Tibial nerve (tissue), 3 donors: ENCODE results near the gene UTP18.

Source experiments
- CTCF ChIP-seq, 5 experiments: fragments of 200-600 bp in 3 of 5; fragments of 450-650 bp in 2 of 5; sonication (generic) in 3 of 5; IDR thresholded peaks; one replicate each; pipeline ENCODE4 v1.5.1; 2016 to 2019; ENCODE audit warnings: antibody characterized with exemption in 5 of 5, mild to moderate bottlenecking in 3 of 5, moderate library complexity in 2 of 5
- POLR2A ChIP-seq, 2 donors: fragments of 450-650 bp; IDR thresholded peaks; one replicate each; pipeline ENCODE4 v1.6.1; 2017; ENCODE audit warnings: antibody characterized with exemption in 2 of 2, mild to moderate bottlenecking in 2 of 2, moderate library complexity in 2 of 2

- no peak for TF ChIP-seq POLR2A (IDR thresholded peaks at IDR 0.05)
- no peak for TF ChIP-seq CTCF (IDR thresholded peaks at IDR 0.05)
These were observed 948 bp downstream of the UTP18 start for GRCh38 chr17:51261024-51261963.
